Liver (tissue), 9 donors: ENCODE measurements around the gene COL23A1. TPM values are rescaled to one million over a fixed set of nuclear protein-coding genes. Genes with fewer than 3 reads are reported as not detected.

Experiments used
- DNase-seq: peaks from one replicate; pipeline ENCODE4 v3.0.0-alpha.2; 2017; ENCODE audit warnings: low spot score
- H3K27ac ChIP-seq, 2 donors: one replicate each; pipeline ENCODE4 v1.7.0; 2013; ENCODE audit warnings: inconsistent platforms in 2 of 2, low read length in 2 of 2, control low read depth in 1 of 2, low read depth in 1 of 2, mild to moderate bottlenecking in 1 of 2
- H3K27me3 ChIP-seq, 4 donors: one replicate each; pipeline versions ENCODE4 v1.6.1 to v1.7.0; 2013; ENCODE audit warnings: low read length in 3 of 4, inconsistent platforms in 1 of 4, mild to moderate bottlenecking in 1 of 4, moderate library complexity in 1 of 4; ENCODE audit not compliant: control insufficient read depth in 4 of 4, insufficient read depth in 4 of 4
- H3K36me3 ChIP-seq, 4 donors: one replicate each; pipeline versions ENCODE4 v1.6.1 to v1.7.0; 2013; ENCODE audit warnings: low read length in 3 of 4, mild to moderate bottlenecking in 3 of 4, low read depth in 1 of 4, moderate library complexity in 1 of 4; ENCODE audit not compliant: control insufficient read depth in 4 of 4, insufficient read depth in 3 of 4
- H3K4me1 ChIP-seq, 4 donors: one replicate each; pipeline versions ENCODE4 v1.6.1 to v1.7.0; 2013; ENCODE audit warnings: low read length in 3 of 4, mild to moderate bottlenecking in 3 of 4, moderate library complexity in 1 of 4; ENCODE audit not compliant: control insufficient read depth in 4 of 4, insufficient read depth in 4 of 4
- H3K4me3 ChIP-seq, 3 donors: one replicate each; pipeline versions ENCODE4 v1.6.1 to v1.7.0; 2013; ENCODE audit warnings: low read length in 3 of 3, control low read depth in 1 of 3, low read depth in 1 of 3, mild to moderate bottlenecking in 1 of 3
- H3K9ac ChIP-seq, 2 donors: one replicate each; pipeline ENCODE4 v1.7.0; 2013; ENCODE audit warnings: low read length in 2 of 2, mild to moderate bottlenecking in 2 of 2, moderate library complexity in 2 of 2, control low read depth in 1 of 2, low read depth in 1 of 2
- H3K9me3 ChIP-seq, 4 donors: one replicate each; pipeline versions ENCODE4 v1.6.1 to v1.7.0; 2013; ENCODE audit warnings: low read length in 3 of 4; ENCODE audit not compliant: control insufficient read depth in 4 of 4
- ATF3 ChIP-seq: IDR thresholded peaks from 2 replicates; pipeline ENCODE4 v1.6.1; 2016; ENCODE audit warnings: antibody characterized with exemption
- CTCF ChIP-seq: fragments of 150-350 bp; IDR thresholded peaks from 2 replicates; pipeline ENCODE4 v1.5.1; 2017; ENCODE audit warnings: improper control_type of control experiment, low read depth, low read length; ENCODE audit not compliant: missing input control
- FOXA2 ChIP-seq: IDR thresholded peaks from 2 replicates; pipeline ENCODE4 v1.6.1; 2016; ENCODE audit warnings: antibody characterized with exemption
- GABPA ChIP-seq, 2 donors: IDR thresholded peaks in 1 of 2; conservative IDR thresholded peaks in 1 of 2; 2 replicates each; pipeline ENCODE4 v1.6.1; 2016; ENCODE audit warnings: antibody characterized with exemption in 2 of 2, mild to moderate bottlenecking in 1 of 2, moderate library complexity in 1 of 2
- HNF4A ChIP-seq, 2 donors: conservative IDR thresholded peaks; 2 replicates each; pipeline ENCODE4 v1.6.1; 2016; ENCODE audit warnings: antibody characterized with exemption in 2 of 2, mild to moderate bottlenecking in 2 of 2
- JUND ChIP-seq, 2 donors: IDR thresholded peaks; 2 replicates each; pipeline ENCODE4 v1.6.1; 2016; ENCODE audit warnings: antibody characterized with exemption in 2 of 2
- MAX ChIP-seq: IDR thresholded peaks from 2 replicates; pipeline ENCODE4 v1.6.1; 2016; ENCODE audit warnings: antibody characterized with exemption
- NR2F2 ChIP-seq: IDR thresholded peaks from 2 replicates; pipeline ENCODE4 v1.6.1; 2016; ENCODE audit warnings: antibody characterized with exemption
- RAD21 ChIP-seq, 2 donors: IDR thresholded peaks; 2 replicates each; pipeline ENCODE4 v1.6.1; 2016; ENCODE audit warnings: antibody characterized with exemption in 2 of 2, mild to moderate bottlenecking in 2 of 2
- REST ChIP-seq: IDR thresholded peaks from 2 replicates; pipeline ENCODE4 v1.6.1; 2016; ENCODE audit warnings: antibody characterized with exemption, mild to moderate bottlenecking
- RXRA ChIP-seq, 2 donors: IDR thresholded peaks; 2 replicates each; pipeline ENCODE4 v1.6.1; 2017 to 2018; ENCODE audit warnings: antibody characterized with exemption in 2 of 2, mild to moderate bottlenecking in 1 of 2
- SP1 ChIP-seq: IDR thresholded peaks from 2 replicates; pipeline ENCODE4 v1.6.1; 2018; ENCODE audit warnings: antibody characterized with exemption, mild to moderate bottlenecking
- TAF1 ChIP-seq: conservative IDR thresholded peaks from 2 replicates; pipeline ENCODE4 v1.6.1; 2016; ENCODE audit warnings: antibody characterized with exemption, mild to moderate bottlenecking
- YY1 ChIP-seq: IDR thresholded peaks from 2 replicates; pipeline ENCODE4 v1.6.1; 2016; ENCODE audit warnings: antibody characterized with exemption, mild to moderate bottlenecking
- ZBTB33 ChIP-seq: IDR thresholded peaks from 2 replicates; pipeline ENCODE4 v1.6.1; 2016; ENCODE audit warnings: antibody characterized with exemption
- WGBS: extraction: QIAGEN DNeasy Blood & Tissue Kit; methylation state at CpG from one replicate; pipeline ENCODE4 v1.1.7; 2013; 5-methylcytosine and 5-hydroxymethylcytosine counted together
- polyA plus RNA-seq, 2 donors: library from polyadenylated mRNA; stranded (reverse) in 1 of 2; unstranded in 1 of 2; fragments of 200-250 nt in 1 of 2; fragments of >200 nt in 1 of 2; fragmentation: Nextera tagmentation in 1 of 2; extraction: Ambion mirVana in 1 of 2; gene quantifications; one replicate each; pipeline versions ENCODE4 v1.2.1 to v1.2.3, GENCODE V29; 2013 to 2015
- total RNA-seq, 2 donors: library from RNA; depleted of rRNA; stranded (reverse); fragments of >200 nt; gene quantifications; one replicate each; pipeline ENCODE4 v1.2.3, GENCODE V29; 2014
- donor health status: healthy.
- donor health status: healthy.
- donor health status: healthy.
- donor health status: healthy.
- donor health status: healthy.

The COL23A1 gene
- total and polyA plus RNA-seq, 4 donors: 0.08 to 1.4 (median 0.27) TPM

GRCh38 chr5:178429156-178429468, 161.1 kb downstream of the COL23A1 start:
- H3K27me3 ChIP-seq: no peaks in the 10 kb centered on the region
- TF ChIP-seq SP1: no peak
- WGBS: 82% methylated on average over 10 of the region's 10 CpGs
- H3K4me3 ChIP-seq: no peak overlapping the region
- H3K4me1 ChIP-seq: peaks cover 0 to 4% (median 1%) of the 10 kb centered on the region in 4 donors
- no peak overlapping the region for H3K27ac ChIP-seq
- no peak for DNase-seq
- H3K9ac ChIP-seq: no peak overlapping the region
- H3K9me3 ChIP-seq: no peaks in the 10 kb centered on the region
- no peaks in the 10 kb centered on the region for H3K36me3 ChIP-seq

GRCh38 chr5:178428341-178429155, 161.6 kb downstream of the COL23A1 start:
- 82% methylated on average over 20 of the region's 20 CpGs for WGBS
- peak; percentile 29 for DNase-seq

More at GRCh38 chr5:178428341-178429155, 161.6 kb downstream of the COL23A1 start:
- no peak overlapping the region for H3K27ac ChIP-seq
- H3K36me3 ChIP-seq: no peaks in the 10 kb centered on the region
- no peak overlapping the region for H3K9ac ChIP-seq
- H3K4me1 ChIP-seq: peaks cover 0 to 4% (median 1%) of the 10 kb centered on the region in 4 donors
- H3K4me3 ChIP-seq: no peak overlapping the region
- no peaks in the 10 kb centered on the region for H3K27me3 ChIP-seq
- TF ChIP-seq HNF4A (conservative IDR thresholded peaks at IDR 0.05) (no peak), MAX (no peak), CTCF (no peak), GABPA (IDR thresholded peaks at IDR 0.05 in 1 of 2, conservative IDR thresholded peaks at IDR 0.05 in 1 of 2) (no peak), SP1 (no peak), RXRA (IDR thresholded peaks at IDR 0.05) (no peak), FOXA2 (no peak), YY1 (no peak), ZBTB33 (no peak), ATF3 (no peak), TAF1 (no peak), JUND (IDR thresholded peaks at IDR 0.05) (no peak), RAD21 (IDR thresholded peaks at IDR 0.05) (no peak), NR2F2 (no peak), REST (no peak)
- no peaks in the 10 kb centered on the region for H3K9me3 ChIP-seq
